Activated naive CD8-positive, alpha-beta T cell treated with anti-CD3 and anti-CD28 coated beads, Interleukin-2, amount 50 U/mL, for 24 hours (primary cell): ENCODE measurements around the gene CFAP298.
"Not testable (repeated sequence)": the region's sequence is repeated elsewhere in the genome, so short reads cannot be mapped to it uniquely, and the experiment has no call there.

Experiments
- ATAC-seq: fragments of 150-1000 bp; cut with Tn5 transposase; one replicate; pipeline ENCODE4 v1.10.0; 2021
- DNase-seq: peaks from one replicate; pipeline ENCODE4 v3.0.0; 2021
- H3K27ac Mint-ChIP-seq: one replicate; pipeline ENCODE4 v1.8.0; 2021; ENCODE audit warnings: mild to moderate bottlenecking, mixed read lengths
- H3K27me3 Mint-ChIP-seq: one replicate; pipeline ENCODE4 v1.8.0; 2021; ENCODE audit warnings: mixed read lengths
- H3K36me3 Mint-ChIP-seq: one replicate; pipeline ENCODE4 v1.8.0; 2021; ENCODE audit warnings: low read depth, mixed read lengths
- H3K4me1 Mint-ChIP-seq: one replicate; pipeline ENCODE4 v1.8.0; 2021; ENCODE audit warnings: mixed read lengths
- H3K4me3 Mint-ChIP-seq: one replicate; pipeline ENCODE4 v1.8.0; 2021; ENCODE audit warnings: mild to moderate bottlenecking, moderate library complexity, mixed read lengths
- H3K9me3 Mint-ChIP-seq: one replicate; pipeline ENCODE4 v1.8.0; 2021; ENCODE audit warnings: mixed read lengths

CFAP298 gene

DNA sequence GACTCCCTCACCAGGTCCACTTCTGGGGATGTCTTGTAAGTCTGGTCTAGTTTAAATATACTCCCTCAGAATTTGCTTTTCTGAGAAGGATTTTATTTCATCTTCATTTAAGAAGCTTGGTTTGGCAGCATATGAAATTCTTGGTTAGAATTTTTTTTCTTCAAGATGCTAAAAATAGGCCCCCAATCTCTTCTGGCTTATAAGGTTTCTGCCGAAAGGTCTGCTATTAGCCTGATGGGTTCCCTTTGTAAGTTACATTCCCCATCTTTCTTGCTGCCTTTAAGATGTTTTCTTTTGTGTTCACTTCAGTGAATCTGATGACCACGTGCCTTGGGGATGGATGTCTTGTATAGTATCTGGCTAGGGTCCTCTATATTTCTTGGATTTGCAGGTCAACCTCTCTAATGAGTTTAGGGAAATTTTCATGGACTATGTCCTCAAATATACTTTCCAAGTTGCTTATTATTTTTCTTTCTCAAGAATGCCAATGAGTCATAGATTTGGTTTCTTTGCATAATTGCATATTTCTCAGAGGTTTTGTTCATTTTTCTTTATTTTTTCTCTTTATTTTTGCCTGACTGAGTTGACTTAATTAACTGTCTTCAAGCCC is 46.2 kb downstream of the CFAP298 start:
- peaks cover 26% of the 10 kb centered on the region for H3K4me1 Mint-ChIP-seq
- ATAC-seq (no peak), DNase-seq (no peak)
- peaks cover 5% of the 10 kb centered on the region for H3K36me3 Mint-ChIP-seq
- H3K4me3 Mint-ChIP-seq: no peak overlapping the region
- peaks cover 12% of the 10 kb centered on the region for H3K9me3 Mint-ChIP-seq
- no peak overlapping the region for H3K27ac Mint-ChIP-seq
- H3K27me3 Mint-ChIP-seq: no peaks in the 10 kb centered on the region

DNA sequence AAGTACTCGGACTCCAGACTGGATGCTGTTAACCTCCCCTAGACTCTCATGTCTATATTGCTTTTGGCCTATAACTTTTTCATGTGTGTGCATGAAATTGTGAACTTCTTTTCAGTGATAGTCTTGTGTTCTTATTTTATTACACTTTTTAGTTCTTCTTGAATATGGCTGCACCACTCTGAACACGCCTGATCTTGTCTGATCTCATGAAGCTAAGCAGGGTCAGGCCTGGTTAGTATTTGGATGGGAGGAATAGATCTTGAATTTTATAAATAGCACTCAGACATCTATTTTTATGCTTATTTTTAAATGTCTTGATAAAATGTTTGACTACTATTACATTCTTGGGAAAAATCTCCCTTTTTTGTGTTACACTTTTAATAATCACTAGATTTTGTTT is 49.3 kb downstream of the CFAP298 start:
- Mint-ChIP-seq H3K36me3 (peaks cover 5% of the 10 kb centered on the region), H3K4me3 (no peak overlapping the region), H3K27ac (no peak overlapping the region), H3K27me3 (no peaks in the 10 kb centered on the region), H3K4me1 (peaks cover 5% of the 10 kb centered on the region), H3K9me3 (peaks cover 12% of the 10 kb centered on the region)
- DNase-seq: no peak
- no peak for ATAC-seq

DNA sequence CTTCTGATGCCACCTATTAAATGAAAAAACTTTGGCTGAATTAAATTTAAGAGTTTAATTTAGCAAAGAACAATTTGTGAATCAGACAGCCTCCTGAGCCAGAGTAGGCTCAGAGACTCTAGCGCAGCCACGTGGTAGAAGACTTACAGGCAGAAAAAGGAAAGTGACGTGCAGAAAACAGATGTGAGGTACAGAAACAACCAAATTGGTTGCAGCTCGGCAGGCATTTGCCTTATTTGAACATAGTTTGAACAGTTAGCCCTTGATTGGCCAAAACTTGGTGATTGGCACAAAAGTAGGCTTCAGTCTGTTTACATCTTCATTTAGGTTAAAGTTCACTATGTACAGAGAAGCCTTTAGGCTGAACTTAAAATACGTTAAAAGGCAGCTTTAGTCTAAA is 49.8 kb downstream of the CFAP298 start:
- Mint-ChIP-seq H3K4me3 (no peak overlapping the region), H3K27me3 (no peaks in the 10 kb centered on the region), H3K36me3 (peaks cover 5% of the 10 kb centered on the region), H3K9me3 (peaks cover 12% of the 10 kb centered on the region), H3K27ac (no peak overlapping the region), H3K4me1 (peaks cover 5% of the 10 kb centered on the region)
- DNase-seq (peak; percentile 17), ATAC-seq (peak; percentile 46)

DNA sequence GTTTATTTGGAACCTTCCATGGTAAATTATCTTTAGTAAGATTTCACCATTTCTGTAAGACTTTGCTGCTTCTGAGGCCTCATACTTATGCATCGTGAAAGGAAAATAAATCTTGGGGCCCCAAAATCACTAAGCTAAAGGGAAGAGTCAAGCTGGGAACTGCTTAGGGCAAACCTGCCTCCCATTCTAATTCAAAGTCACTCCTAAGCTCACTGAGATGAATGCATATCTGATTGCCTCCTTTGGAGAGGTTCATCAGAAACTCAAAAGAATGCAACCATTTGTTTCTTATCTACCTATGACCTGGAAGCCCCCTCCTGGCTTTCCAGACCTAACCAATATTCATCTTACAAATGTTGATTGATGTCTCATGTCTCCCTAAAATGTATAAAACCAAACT is 50.7 kb downstream of the CFAP298 start:
- not testable (repeated sequence) for ATAC-seq, H3K36me3 Mint-ChIP-seq

DNA sequence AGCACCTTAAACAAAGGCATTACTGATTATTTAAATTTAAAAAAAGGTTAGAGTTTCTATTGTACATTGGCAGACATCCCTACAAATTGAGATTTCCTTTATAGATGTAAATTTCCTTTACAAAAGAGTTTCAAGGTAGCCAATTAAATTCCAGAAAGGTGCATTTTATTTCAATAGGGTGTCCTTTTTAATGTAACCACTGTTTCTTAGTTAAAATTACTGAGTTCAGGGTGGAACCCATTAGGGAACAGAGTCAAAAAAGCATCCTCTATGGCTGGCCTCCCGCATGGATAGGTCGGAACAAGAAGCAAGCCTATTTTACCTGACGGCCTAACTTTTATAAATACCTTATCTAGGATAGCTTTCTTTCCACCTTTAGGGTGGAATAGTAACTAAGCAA is 51.3 kb downstream of the CFAP298 start:
- peaks cover 5% of the 10 kb centered on the region for H3K36me3 Mint-ChIP-seq
- ATAC-seq (no peak), DNase-seq (no peak)
- H3K4me1 Mint-ChIP-seq: peaks cover 5% of the 10 kb centered on the region
- no peaks in the 10 kb centered on the region for H3K27me3 Mint-ChIP-seq
- H3K4me3 Mint-ChIP-seq: no peak overlapping the region
- peaks cover 12% of the 10 kb centered on the region for H3K9me3 Mint-ChIP-seq
- H3K27ac Mint-ChIP-seq: no peak overlapping the region

More for the DNA sequence above, 50.7 kb downstream of the CFAP298 start:
- DNase-seq, H3K4me1 Mint-ChIP-seq, H3K27me3 Mint-ChIP-seq, H3K27ac Mint-ChIP-seq, H3K4me3 Mint-ChIP-seq: not testable (repeated sequence)
- peaks cover 12% of the 10 kb centered on the region for H3K9me3 Mint-ChIP-seq

DNA sequence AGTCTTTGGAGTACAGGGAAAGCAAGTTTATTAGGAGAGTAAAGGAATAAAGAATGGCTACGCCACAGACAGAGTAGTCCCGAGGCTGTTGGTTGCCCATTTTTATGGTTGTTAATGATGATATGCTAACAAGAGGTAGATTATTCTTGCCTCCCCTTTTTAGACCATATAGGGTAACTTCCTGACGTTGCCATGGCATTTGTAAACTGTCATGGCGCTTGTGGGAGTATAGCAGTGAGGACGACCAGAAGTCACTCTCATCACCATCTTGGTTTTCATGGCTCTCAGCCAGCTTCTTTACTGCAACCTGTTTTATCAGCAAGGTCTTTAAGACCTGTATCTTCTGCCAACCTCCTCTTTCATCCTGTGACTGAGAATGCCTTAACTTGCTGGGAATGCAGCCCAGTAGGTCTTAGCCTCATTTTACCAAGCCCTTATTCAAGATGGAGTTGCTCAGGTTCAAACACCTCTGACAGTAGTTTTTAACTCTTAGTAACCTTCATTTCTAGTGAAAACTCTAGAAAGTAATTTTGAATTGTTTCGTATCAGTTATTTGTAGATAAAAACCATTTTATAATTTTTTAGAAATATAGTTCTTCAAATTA is 53.1 kb downstream of the CFAP298 start:
- peaks cover 7% of the 10 kb centered on the region for H3K4me1 Mint-ChIP-seq
- no peak overlapping the region for H3K4me3 Mint-ChIP-seq
- H3K36me3 Mint-ChIP-seq: no peaks in the 10 kb centered on the region
- H3K9me3 Mint-ChIP-seq: no peaks in the 10 kb centered on the region
- no peak for DNase-seq
- no peak overlapping the region for H3K27ac Mint-ChIP-seq
- no peak for ATAC-seq
- no peaks in the 10 kb centered on the region for H3K27me3 Mint-ChIP-seq

DNA sequence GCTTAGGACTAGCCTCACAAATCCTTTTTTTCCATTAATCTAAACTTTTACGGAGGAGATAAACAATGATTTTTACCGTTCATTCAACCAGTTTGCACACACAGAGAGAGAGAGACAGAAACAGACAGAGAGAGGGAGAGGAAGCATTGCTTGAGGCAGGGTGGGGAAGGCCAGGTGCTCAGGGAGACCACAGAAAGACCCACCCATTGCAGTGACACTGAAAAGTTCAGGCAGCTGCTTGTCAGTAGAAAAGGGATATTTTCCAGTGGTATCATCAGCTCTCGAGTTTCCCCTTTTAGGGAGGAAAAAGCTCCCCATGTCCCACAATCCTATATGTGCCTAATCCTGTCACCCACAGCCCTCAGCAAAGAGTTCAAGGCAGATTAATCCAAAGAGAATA is 54.1 kb downstream of the CFAP298 start:
- Mint-ChIP-seq H3K36me3 (no peaks in the 10 kb centered on the region), H3K4me1 (peaks cover 7% of the 10 kb centered on the region), H3K27ac (no peak overlapping the region), H3K27me3 (no peaks in the 10 kb centered on the region), H3K4me3 (no peak overlapping the region), H3K9me3 (no peaks in the 10 kb centered on the region)
- ATAC-seq (no peak), DNase-seq (no peak)

DNA sequence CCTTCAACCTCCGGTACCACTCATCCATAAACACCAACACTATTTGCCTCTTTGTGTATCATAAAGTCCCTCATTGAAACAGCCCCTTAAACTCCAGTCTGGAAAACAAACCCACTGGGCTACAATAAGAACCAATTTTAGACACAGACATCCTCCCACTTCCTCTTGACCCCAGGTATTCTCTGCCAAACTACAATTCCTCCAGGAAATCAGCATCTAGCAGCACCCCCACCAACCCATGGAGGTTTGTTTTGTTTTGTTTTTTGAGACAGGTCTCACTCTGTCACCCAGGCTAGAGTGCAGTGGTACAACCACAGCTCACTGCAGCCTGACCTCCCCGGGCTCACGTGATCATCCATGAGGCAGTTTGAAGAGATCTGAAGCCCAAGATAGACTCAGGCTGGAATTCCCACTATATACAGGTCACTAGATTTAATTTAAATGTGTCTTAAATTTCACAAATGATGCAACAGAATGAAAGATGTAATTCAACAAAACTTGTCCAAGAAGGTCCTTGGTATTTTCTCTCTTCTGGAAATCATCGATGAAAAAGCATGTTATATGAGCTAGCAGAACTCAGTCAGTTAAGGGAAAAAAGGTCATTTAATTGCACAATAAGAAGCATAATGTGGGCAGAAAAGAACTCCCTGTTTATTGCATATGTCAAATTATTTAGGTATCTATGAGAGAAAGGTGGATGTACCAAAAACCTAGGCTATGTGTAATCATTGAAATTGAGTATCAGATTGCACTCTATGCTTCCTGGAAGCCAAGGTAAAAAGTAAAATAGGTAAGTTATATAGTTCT is 57.1 kb downstream of the CFAP298 start:
- Mint-ChIP-seq H3K4me1 (peaks cover 2% of the 10 kb centered on the region), H3K4me3 (no peak overlapping the region), H3K27ac (no peak overlapping the region), H3K9me3 (no peaks in the 10 kb centered on the region), H3K27me3 (no peaks in the 10 kb centered on the region), H3K36me3 (no peaks in the 10 kb centered on the region)
- DNase-seq (no peak), ATAC-seq (no peak)

DNA sequence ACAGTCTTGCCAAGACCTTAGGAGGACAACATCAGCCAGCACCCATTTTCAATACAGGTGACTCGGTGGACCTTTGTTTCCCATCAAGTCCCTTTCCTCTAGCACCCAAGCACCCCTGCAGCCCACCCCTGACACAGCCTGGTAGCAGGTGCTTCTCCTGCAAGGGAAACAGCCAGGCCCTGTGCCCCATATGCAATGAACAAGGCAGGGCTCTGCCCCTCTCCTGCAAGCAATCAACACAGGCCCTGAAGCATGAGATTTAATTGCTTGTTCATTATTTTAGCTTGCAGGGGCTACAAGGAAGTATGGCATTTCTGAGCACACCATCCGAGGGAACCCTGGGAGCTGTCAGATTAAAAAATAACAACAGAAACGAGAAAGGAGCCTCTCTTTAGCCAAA is 62.3 kb downstream of the CFAP298 start:
- no peak for ATAC-seq
- Mint-ChIP-seq H3K9me3 (no peaks in the 10 kb centered on the region), H3K4me1 (no peaks in the 10 kb centered on the region), H3K27ac (no peak overlapping the region), H3K36me3 (no peaks in the 10 kb centered on the region), H3K27me3 (no peaks in the 10 kb centered on the region), H3K4me3 (no peak overlapping the region)
- DNase-seq: no peak

DNA sequence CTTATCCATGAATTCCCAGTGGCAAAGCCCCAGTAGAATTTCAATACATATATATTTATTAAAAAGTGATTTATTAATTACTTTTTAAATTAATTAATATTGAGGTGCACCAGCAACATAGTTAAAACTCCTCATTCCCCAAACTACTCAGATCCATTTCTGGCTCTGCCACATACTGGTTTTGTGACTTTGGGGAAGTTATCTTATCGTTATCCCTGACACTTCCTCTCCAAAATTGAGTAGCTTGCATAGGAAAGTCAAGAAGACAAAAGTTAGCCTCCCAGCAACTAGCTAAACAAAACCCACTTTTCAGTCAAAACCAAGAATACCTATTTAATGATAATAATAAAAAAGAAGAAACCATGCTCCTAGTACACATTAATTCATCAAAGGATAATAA is 62.7 kb downstream of the CFAP298 start:
- Mint-ChIP-seq H3K4me3 (no peak overlapping the region), H3K27ac (no peak overlapping the region)
- ATAC-seq: no peak

More for the DNA sequence above, 62.7 kb downstream of the CFAP298 start:
- Mint-ChIP-seq H3K4me1 (no peaks in the 10 kb centered on the region), H3K27me3 (no peaks in the 10 kb centered on the region), H3K9me3 (no peaks in the 10 kb centered on the region), H3K36me3 (no peaks in the 10 kb centered on the region)
- no peak for DNase-seq
